ENCODE results near the gene DDX60.

DNA sequence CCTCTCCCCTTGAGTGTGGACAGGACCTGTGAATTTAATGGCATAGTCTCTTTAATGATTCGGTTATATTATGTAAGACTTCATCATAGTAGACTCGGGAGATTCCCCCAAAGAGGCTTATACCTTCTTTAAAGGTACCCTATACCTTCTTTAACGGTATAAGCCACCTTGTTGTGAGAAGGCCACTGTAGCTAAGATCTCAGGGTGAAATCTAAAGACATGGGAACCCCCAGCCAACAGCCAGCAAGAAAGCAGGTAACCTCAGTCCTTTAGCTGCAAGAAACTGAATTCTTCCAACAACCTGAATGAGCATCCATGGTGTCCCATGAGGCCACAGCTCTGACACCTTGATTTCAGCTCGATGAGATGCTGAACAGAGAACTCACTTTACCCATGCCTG, 931 bp downstream of the DDX60 start:
- no peak for TF ChIP-seq ZNF18 (tag by site-specific recombination; IDR thresholded peaks at IDR 0.05)
- no peak for TF ChIP-seq ZBTB20 (tag by site-specific recombination; IDR thresholded peaks at IDR 0.05)
- TF ChIP-seq ZSCAN30 (tag by site-specific recombination; IDR thresholded peaks at IDR 0.05): no peak
- no peak for TF ChIP-seq ZSCAN16 (tag by site-specific recombination; IDR thresholded peaks at IDR 0.05)
- no peak for TF ChIP-seq ZNF248 (tag by site-specific recombination; IDR thresholded peaks at IDR 0.05)
- no peak for TF ChIP-seq ZNF521 (tag by site-specific recombination; IDR thresholded peaks at IDR 0.05)
- TF ChIP-seq, protein P1, sequence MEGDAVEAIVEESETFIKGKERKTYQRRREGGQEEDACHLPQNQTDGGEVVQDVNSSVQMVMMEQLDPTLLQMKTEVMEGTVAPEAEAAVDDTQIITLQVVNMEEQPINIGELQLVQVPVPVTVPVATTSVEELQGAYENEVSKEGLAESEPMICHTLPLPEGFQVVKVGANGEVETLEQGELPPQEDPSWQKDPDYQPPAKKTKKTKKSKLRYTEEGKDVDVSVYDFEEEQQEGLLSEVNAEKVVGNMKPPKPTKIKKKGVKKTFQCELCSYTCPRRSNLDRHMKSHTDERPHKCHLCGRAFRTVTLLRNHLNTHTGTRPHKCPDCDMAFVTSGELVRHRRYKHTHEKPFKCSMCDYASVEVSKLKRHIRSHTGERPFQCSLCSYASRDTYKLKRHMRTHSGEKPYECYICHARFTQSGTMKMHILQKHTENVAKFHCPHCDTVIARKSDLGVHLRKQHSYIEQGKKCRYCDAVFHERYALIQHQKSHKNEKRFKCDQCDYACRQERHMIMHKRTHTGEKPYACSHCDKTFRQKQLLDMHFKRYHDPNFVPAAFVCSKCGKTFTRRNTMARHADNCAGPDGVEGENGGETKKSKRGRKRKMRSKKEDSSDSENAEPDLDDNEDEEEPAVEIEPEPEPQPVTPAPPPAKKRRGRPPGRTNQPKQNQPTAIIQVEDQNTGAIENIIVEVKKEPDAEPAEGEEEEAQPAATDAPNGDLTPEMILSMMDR (tag by site-specific recombination; IDR thresholded peaks at IDR 0.05): no peak
- TF ChIP-seq ZNF747 (tag by site-specific recombination; IDR thresholded peaks at IDR 0.05): no peak
- no peak for TF ChIP-seq REST (tag by site-specific recombination; IDR thresholded peaks at IDR 0.05)
- TF ChIP-seq, protein P2, sequence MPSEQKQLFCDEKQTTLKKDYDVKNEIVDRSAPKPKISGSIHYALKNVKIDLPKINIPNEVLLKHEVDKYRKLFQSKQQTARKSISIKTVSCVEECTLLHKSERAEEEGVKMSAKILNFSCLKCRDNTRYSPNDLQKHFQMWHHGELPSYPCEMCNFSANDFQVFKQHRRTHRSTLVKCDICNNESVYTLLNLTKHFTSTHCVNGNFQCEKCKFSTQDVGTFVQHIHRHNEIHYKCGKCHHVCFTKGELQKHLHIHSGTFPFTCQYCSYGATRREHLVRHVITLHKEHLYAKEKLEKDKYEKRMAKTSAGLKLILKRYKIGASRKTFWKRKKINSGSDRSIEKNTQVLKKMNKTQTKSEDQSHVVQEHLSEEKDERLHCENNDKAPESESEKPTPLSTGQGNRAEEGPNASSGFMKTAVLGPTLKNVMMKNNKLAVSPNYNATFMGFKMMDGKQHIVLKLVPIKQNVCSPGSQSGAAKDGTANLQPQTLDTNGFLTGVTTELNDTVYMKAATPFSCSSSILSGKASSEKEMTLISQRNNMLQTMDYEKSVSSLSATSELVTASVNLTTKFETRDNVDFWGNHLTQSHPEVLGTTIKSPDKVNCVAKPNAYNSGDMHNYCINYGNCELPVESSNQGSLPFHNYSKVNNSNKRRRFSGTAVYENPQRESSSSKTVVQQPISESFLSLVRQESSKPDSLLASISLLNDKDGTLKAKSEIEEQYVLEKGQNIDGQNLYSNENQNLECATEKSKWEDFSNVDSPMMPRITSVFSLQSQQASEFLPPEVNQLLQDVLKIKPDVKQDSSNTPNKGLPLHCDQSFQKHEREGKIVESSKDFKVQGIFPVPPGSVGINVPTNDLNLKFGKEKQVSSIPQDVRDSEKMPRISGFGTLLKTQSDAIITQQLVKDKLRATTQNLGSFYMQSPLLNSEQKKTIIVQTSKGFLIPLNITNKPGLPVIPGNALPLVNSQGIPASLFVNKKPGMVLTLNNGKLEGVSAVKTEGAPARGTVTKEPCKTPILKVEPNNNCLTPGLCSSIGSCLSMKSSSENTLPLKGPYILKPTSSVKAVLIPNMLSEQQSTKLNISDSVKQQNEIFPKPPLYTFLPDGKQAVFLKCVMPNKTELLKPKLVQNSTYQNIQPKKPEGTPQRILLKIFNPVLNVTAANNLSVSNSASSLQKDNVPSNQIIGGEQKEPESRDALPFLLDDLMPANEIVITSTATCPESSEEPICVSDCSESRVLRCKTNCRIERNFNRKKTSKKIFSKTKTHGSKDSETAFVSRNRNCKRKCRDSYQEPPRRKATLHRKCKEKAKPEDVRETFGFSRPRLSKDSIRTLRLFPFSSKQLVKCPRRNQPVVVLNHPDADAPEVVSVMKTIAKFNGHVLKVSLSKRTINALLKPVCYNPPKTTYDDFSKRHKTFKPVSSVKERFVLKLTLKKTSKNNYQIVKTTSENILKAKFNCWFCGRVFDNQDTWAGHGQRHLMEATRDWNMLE (tag by site-specific recombination; conservative IDR thresholded peaks at IDR 0.05; ENCODE audit: low read depth): no peak
- TF ChIP-seq, protein P3, sequence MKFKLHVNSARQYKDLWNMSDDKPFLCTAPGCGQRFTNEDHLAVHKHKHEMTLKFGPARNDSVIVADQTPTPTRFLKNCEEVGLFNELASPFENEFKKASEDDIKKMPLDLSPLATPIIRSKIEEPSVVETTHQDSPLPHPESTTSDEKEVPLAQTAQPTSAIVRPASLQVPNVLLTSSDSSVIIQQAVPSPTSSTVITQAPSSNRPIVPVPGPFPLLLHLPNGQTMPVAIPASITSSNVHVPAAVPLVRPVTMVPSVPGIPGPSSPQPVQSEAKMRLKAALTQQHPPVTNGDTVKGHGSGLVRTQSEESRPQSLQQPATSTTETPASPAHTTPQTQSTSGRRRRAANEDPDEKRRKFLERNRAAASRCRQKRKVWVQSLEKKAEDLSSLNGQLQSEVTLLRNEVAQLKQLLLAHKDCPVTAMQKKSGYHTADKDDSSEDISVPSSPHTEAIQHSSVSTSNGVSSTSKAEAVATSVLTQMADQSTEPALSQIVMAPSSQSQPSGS (tag by site-specific recombination; IDR thresholded peaks at IDR 0.05; ENCODE audit: low read depth): no peak
- TF ChIP-seq, protein P4, sequence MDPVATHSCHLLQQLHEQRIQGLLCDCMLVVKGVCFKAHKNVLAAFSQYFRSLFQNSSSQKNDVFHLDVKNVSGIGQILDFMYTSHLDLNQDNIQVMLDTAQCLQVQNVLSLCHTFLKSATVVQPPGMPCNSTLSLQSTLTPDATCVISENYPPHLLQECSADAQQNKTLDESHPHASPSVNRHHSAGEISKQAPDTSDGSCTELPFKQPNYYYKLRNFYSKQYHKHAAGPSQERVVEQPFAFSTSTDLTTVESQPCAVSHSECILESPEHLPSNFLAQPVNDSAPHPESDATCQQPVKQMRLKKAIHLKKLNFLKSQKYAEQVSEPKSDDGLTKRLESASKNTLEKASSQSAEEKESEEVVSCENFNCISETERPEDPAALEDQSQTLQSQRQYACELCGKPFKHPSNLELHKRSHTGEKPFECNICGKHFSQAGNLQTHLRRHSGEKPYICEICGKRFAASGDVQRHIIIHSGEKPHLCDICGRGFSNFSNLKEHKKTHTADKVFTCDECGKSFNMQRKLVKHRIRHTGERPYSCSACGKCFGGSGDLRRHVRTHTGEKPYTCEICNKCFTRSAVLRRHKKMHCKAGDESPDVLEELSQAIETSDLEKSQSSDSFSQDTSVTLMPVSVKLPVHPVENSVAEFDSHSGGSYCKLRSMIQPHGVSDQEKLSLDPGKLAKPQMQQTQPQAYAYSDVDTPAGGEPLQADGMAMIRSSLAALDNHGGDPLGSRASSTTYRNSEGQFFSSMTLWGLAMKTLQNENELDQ (tag by site-specific recombination; IDR thresholded peaks at IDR 0.05; ENCODE audit: low read depth): no peak
